T-helper 2 cell treated with Interferon-gamma antibody and Interleukin-4, amounts not matched to agents 5 μg/mL and 100 μg/mL, for 36 hours (primary cell): ENCODE results near the gene CFAP221.

ENCODE experiments used
- DNase-seq: peaks from one replicate; pipeline ENCODE4 v3.0.0; 2021; ENCODE audit warnings: low spot score
- H3K27ac Mint-ChIP-seq: one replicate; pipeline ENCODE4 v1.8.0; 2021; ENCODE audit warnings: mild to moderate bottlenecking, mixed read lengths
- H3K27me3 Mint-ChIP-seq: one replicate; pipeline ENCODE4 v1.8.0; 2021; ENCODE audit warnings: low read depth, mixed read lengths
- H3K36me3 Mint-ChIP-seq: one replicate; pipeline ENCODE4 v1.8.0; 2021; ENCODE audit warnings: low read depth, mixed read lengths
- H3K4me1 Mint-ChIP-seq: one replicate; pipeline ENCODE4 v1.8.0; 2021; ENCODE audit warnings: low read depth, mixed read lengths
- H3K4me3 Mint-ChIP-seq: one replicate; pipeline ENCODE4 v1.8.0; 2022; ENCODE audit warnings: mild to moderate bottlenecking, moderate library complexity, mixed read lengths
- H3K9me3 Mint-ChIP-seq: one replicate; pipeline ENCODE4 v1.8.0; 2021; ENCODE audit warnings: mixed read lengths

The CFAP221 gene

GRCh38 chr2:119679846-119680245, 135.6 kb downstream of the CFAP221 start:
- Mint-ChIP-seq H3K27me3 (peaks cover 18% of the 10 kb centered on the region), H3K36me3 (peaks cover 7% of the 10 kb centered on the region), H3K9me3 (no peaks in the 10 kb centered on the region), H3K27ac (peak overlapping the region; percentile 87), H3K4me3 (peak overlapping the region; percentile 88), H3K4me1 (peaks cover 20% of the 10 kb centered on the region)
- DNase-seq: no peak

- Mint-ChIP-seq H3K27ac (no peak overlapping the region), H3K4me3 (peak overlapping the region; percentile 39), H3K27me3 (peaks cover 18% of the 10 kb centered on the region), H3K4me1 (peaks cover 20% of the 10 kb centered on the region), H3K36me3 (peaks cover 7% of the 10 kb centered on the region), H3K9me3 (no peaks in the 10 kb centered on the region)
- DNase-seq: no peak
Measured at GRCh38 chr2:119680457-119681202, 136.4 kb downstream of the CFAP221 start.

DNA sequence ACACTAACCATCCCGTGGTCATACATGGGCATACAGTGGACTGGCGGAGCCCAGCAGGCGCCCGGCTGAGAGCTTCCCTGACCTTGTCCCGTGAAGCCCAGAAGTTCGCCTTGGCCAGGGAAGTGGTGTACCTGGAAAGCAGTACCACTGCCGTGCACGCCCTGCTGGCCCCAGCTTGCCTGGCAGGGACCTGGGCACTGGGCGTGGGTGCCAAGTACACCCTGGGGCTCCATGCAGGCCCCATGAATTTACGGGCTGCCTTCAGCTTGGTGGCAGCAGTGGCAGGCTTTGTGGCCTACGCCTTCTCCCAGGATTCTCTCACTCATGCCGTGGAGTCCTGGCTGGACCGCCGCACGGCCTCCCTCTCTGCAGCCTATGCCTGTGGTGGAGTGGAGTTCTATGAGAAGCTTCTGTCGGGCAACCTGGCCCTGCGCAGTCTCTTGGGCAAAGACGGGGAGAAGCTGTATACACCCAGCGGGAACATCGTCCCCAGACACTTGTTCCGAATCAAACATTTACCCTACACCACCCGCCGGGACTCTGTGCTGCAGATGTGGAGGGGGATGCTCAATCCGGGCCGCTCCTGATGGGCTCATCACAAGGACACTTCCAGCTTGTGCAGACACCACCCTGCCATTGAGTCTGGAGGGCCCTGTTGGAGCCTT, 137.1 kb downstream of the CFAP221 start:
- Mint-ChIP-seq H3K4me3 (peak overlapping the region; percentile 39), H3K4me1 (peaks cover 20% of the 10 kb centered on the region), H3K9me3 (no peaks in the 10 kb centered on the region), H3K27me3 (peaks cover 14% of the 10 kb centered on the region), H3K36me3 (peaks cover 7% of the 10 kb centered on the region), H3K27ac (no peak overlapping the region)
- no peak for DNase-seq

- Mint-ChIP-seq H3K4me3 (no peak overlapping the region), H3K36me3 (peaks cover 7% of the 10 kb centered on the region), H3K9me3 (no peaks in the 10 kb centered on the region), H3K27ac (no peak overlapping the region), H3K4me1 (peaks cover 20% of the 10 kb centered on the region), H3K27me3 (peaks cover 14% of the 10 kb centered on the region)
- no peak for DNase-seq
Measured at GRCh38 chr2:119681868-119682220, 137.6 kb downstream of the CFAP221 start.

GRCh38 chr2:119682578-119682977, 138.3 kb downstream of the CFAP221 start:
- Mint-ChIP-seq H3K9me3 (no peaks in the 10 kb centered on the region), H3K27ac (peak overlapping the region; percentile 50), H3K4me1 (peaks cover 20% of the 10 kb centered on the region)

DNA sequence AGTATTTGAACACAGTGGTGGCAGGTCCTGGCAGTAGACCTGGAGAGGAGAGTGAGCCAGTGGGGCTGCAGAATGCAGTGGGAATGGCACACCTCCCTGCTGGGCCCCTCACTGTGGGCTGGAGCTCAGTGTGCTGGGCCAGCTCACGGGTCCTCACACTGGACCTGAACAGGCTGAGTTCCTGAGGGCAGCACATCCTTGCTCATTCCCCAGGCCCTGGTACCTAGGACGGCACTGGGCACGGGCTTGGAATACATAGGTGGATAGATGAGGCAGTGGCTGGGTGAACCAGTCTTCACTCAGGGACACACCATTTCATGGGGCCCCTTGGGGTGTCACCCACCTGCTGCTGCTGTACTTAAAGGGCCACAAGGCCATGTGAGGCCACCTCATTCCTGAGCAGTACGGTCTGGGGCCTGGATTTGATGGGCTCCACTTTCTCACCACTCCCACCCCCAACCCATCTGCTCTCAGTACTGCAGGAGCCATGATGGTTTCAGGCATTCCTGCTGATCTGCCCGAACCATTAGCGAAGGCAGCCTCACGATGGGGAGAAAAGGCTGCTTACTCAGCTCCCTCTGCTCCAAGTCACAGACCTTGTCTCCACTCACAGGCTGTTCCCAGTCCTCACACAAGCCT, 138.9 kb downstream of the CFAP221 start:
- no peak overlapping the region for H3K27ac Mint-ChIP-seq
- H3K4me3 Mint-ChIP-seq: no peak overlapping the region
- peaks cover 18% of the 10 kb centered on the region for H3K4me1 Mint-ChIP-seq
- H3K36me3 Mint-ChIP-seq: peaks cover 11% of the 10 kb centered on the region
- peaks cover 1% of the 10 kb centered on the region for H3K27me3 Mint-ChIP-seq
- no peak for DNase-seq
- H3K9me3 Mint-ChIP-seq: no peaks in the 10 kb centered on the region

More at GRCh38 chr2:119682578-119682977, 138.3 kb downstream of the CFAP221 start:
- DNase-seq: no peak
- Mint-ChIP-seq H3K27me3 (peaks cover 7% of the 10 kb centered on the region), H3K36me3 (peaks cover 11% of the 10 kb centered on the region), H3K4me3 (no peak overlapping the region)

DNA sequence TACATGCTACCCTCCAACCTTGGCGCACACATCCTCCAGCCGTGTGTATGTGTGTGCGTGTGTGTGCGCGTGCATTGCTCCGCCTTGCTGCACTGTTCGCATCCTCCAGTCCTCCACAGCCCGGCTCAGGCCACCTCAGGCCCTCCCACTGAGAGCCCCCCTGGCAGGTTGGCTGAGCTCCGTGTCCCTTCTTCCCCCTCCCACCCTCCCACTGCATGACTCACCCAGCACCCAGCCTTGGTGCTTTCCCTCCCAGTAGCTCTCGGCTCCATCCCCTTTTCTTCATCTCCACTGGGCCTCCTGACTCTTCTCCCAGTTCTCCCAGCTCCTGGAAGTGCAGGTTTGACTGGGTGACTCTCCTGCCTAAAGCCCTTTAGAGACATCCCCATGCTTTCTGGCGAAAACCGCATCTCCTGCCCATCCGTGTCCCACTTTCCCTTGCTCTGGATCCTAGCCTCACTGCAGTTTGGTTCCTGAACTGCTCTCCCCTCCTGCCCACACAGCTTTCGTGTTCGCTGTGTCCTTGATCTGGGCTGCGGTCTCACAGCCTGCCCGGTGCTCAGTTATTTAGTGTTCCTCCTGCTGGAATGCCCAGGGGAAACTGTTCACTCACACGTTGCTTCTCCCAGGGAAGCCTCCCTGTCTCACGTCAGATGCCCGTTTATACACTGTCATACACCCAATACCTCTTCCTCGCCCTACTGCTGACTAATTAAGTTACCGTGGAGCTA, 139.6 kb downstream of the CFAP221 start:
- Mint-ChIP-seq H3K36me3 (peaks cover 11% of the 10 kb centered on the region), H3K4me3 (no peak overlapping the region), H3K9me3 (no peaks in the 10 kb centered on the region), H3K27me3 (no peaks in the 10 kb centered on the region), H3K4me1 (peaks cover 16% of the 10 kb centered on the region), H3K27ac (no peak overlapping the region)
- no peak for DNase-seq

DNA sequence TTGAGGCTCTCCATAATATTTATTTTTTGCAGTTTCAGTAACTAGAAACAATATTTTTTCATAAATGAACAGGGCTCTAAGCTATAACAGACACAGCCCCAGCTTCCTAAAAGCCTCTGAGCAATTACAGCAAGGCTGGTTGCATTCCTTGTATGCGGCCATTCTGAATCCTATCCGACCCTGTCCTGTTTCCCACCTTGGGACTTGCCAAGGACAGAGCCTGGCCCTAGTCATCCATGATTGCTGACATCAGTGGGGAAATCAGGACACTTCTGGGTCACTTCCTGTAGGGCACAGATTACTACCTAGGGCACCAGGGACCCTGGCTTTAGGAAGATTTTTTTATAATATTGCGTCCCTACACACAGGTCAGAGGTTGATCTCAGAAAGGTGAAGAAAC, 140.3 kb downstream of the CFAP221 start:
- Mint-ChIP-seq H3K27me3 (no peaks in the 10 kb centered on the region), H3K36me3 (peaks cover 12% of the 10 kb centered on the region), H3K4me1 (peaks cover 13% of the 10 kb centered on the region), H3K9me3 (no peaks in the 10 kb centered on the region), H3K4me3 (no peak overlapping the region), H3K27ac (no peak overlapping the region)
- no peak for DNase-seq

DNA sequence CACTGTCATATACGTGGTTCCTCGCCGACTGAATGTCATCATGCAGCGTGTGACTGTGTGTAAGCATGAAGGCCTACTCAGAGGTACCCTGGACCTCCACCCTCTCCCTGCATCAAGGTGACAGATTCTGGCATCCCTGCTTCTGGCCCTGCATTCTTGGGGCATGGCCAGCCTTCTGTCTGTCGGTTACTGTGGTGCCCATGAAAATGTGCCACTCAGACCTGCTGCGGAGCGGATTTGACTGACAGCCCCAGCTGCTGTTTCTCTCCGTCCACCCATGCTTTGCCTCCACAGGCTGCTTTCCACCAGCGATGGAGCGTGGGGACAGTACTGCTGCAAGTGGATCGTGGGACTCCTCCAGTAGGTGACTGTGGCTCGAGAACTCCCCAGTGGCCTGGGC, 144.4 kb downstream of the CFAP221 start:
- H3K27ac Mint-ChIP-seq: no peak overlapping the region
- no peak overlapping the region for H3K4me3 Mint-ChIP-seq
- no peak for DNase-seq
- no peaks in the 10 kb centered on the region for H3K27me3 Mint-ChIP-seq
- no peaks in the 10 kb centered on the region for H3K9me3 Mint-ChIP-seq
- H3K4me1 Mint-ChIP-seq: no peaks in the 10 kb centered on the region
- H3K36me3 Mint-ChIP-seq: peaks cover 7% of the 10 kb centered on the region

DNA sequence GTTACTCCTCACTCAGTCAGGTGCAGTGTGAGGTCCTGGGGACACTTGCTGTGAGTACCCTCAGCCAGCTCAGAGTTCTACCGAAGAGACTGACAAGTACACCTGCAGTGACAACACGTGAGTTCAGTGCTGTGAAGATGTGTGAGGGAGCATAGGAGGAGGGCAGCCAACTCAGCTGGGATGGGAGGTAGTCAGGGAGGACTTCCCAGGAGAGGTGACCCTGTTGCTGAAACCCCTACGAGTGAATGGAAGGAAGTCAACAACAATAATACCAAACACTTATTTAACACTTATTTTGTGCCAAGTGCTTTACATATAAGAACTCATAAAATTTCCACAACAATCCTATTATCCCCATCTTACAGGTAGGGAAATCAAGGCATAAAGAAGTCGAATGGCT, 145.0 kb downstream of the CFAP221 start:
- peaks cover 7% of the 10 kb centered on the region for H3K36me3 Mint-ChIP-seq
- no peak overlapping the region for H3K4me3 Mint-ChIP-seq
- H3K9me3 Mint-ChIP-seq: no peaks in the 10 kb centered on the region
- H3K27ac Mint-ChIP-seq: no peak overlapping the region
- no peak for DNase-seq
- H3K4me1 Mint-ChIP-seq: no peaks in the 10 kb centered on the region
- H3K27me3 Mint-ChIP-seq: no peaks in the 10 kb centered on the region

DNA sequence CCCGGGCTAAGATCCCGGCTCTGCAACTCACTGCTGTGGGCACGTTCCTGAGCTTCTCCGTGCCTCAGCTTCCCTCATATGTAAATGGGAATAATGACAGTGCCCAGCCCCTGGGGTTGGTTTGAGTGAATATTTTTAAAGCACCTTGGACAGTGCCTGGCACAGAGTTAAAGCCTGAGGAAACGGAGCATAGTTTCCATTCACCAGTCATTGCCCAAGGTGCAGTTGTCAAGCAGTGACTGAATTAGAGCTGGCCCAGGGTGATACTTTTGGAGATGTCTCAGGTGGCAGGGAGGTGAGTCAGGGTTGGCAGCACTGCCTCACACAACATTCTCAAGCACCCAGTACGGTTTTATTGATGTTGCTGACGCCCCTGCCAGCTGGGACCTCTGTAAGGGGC, 146.9 kb downstream of the CFAP221 start:
- no peak overlapping the region for H3K4me3 Mint-ChIP-seq
- no peaks in the 10 kb centered on the region for H3K9me3 Mint-ChIP-seq
- H3K27me3 Mint-ChIP-seq: no peaks in the 10 kb centered on the region
- DNase-seq: no peak
- H3K4me1 Mint-ChIP-seq: peaks cover 3% of the 10 kb centered on the region
- H3K27ac Mint-ChIP-seq: no peak overlapping the region
- H3K36me3 Mint-ChIP-seq: peaks cover 7% of the 10 kb centered on the region

- Mint-ChIP-seq H3K4me1 (peaks cover 3% of the 10 kb centered on the region), H3K4me3 (no peak overlapping the region), H3K27me3 (no peaks in the 10 kb centered on the region), H3K27ac (no peak overlapping the region), H3K9me3 (no peaks in the 10 kb centered on the region), H3K36me3 (peaks cover 7% of the 10 kb centered on the region)
- no peak for DNase-seq
Measured at GRCh38 chr2:119691651-119692245, 147.5 kb downstream of the CFAP221 start.

- no peak overlapping the region for H3K27ac Mint-ChIP-seq
- no peaks in the 10 kb centered on the region for H3K9me3 Mint-ChIP-seq
- H3K4me3 Mint-ChIP-seq: no peak overlapping the region
- no peak for DNase-seq
- peaks cover 5% of the 10 kb centered on the region for H3K36me3 Mint-ChIP-seq
- peaks cover 3% of the 10 kb centered on the region for H3K4me1 Mint-ChIP-seq
- no peaks in the 10 kb centered on the region for H3K27me3 Mint-ChIP-seq
Measured at GRCh38 chr2:119692310-119692709, 148.1 kb downstream of the CFAP221 start.
